ENCODE data around the gene GUCD1. TPM values are rescaled to one million over a fixed set of nuclear protein-coding genes. Genes with fewer than 3 reads are reported as not detected.
"Not testable (repeated sequence)": the region's sequence is repeated elsewhere in the genome, so short reads cannot be mapped to it uniquely, and the experiment has no call there.

GUCD1 gene
- total RNA-seq, 2 donors from 2014 or later, result 58.4 to 96.3 TPM

DNA sequence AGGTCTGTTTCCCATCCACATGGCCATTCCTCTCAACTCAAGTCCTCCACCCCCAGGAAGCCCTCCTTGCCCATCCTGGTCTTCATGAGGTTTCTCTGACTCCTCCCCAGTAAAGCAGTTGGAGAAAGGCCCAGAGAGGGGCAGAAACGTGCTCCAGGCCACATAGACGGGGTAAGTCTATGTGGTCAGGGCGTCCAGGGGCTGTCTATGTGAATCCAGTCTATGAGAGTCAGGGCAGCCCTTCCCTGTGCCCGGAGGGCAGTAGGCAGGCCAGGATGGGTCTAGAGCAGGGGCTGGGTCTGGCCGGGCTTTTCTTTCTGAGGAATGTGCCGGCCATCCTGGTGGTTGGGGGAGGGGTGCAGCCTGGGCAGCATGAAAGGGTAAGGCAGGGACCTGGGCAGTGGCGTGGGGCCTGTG lies 11.7 kb downstream of the GUCD1 start:
- H3K4me3 Mint-ChIP-seq, result no peak overlapping the region
- DNase-seq, result no peak
- no peak for ATAC-seq
- peaks cover 5% of the 10 kb centered on the region for H3K36me3 Mint-ChIP-seq (ENCODE audit: low read depth)
- peaks cover 2% of the 10 kb centered on the region for H3K4me1 Mint-ChIP-seq
- H3K27ac Mint-ChIP-seq, result no peak overlapping the region
- H3K27me3 Mint-ChIP-seq, result no peaks in the 10 kb centered on the region
- H3K9me3 ChIP-seq (ENCODE audit: control insufficient read depth, low read length, poor library complexity, severe bottlenecking), result no peaks in the 10 kb centered on the region

DNA sequence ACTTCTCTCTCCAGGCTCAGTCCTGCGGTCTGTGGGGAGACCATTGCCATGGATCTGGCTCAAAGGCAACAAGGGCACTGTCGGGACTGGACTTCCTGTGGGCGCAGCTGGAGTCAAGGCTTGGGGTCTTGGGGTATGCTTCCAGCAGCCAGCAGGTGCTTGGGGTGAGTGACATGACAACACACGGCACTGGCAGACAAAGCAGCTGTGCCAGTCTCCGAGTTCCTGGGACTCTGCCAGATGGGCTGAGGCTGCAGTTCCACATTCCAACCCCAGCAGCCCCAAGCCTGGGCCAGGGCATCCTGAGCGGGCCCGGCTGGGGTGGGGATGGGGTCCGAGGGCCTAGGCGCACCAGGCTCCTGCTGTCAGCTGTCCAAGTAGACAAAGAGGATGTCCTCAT lies 12.3 kb downstream of the GUCD1 start:
- peaks cover 2% of the 10 kb centered on the region for H3K4me1 Mint-ChIP-seq
- H3K36me3 Mint-ChIP-seq (ENCODE audit: low read depth), result peaks cover 5% of the 10 kb centered on the region
- DNase-seq, result no peak
- no peaks in the 10 kb centered on the region for H3K27me3 Mint-ChIP-seq
- H3K4me3 Mint-ChIP-seq, result no peak overlapping the region
- no peak overlapping the region for H3K27ac Mint-ChIP-seq
- H3K9me3 ChIP-seq (ENCODE audit: control insufficient read depth, low read length, poor library complexity, severe bottlenecking), result no peaks in the 10 kb centered on the region
- ATAC-seq, result no peak

DNA sequence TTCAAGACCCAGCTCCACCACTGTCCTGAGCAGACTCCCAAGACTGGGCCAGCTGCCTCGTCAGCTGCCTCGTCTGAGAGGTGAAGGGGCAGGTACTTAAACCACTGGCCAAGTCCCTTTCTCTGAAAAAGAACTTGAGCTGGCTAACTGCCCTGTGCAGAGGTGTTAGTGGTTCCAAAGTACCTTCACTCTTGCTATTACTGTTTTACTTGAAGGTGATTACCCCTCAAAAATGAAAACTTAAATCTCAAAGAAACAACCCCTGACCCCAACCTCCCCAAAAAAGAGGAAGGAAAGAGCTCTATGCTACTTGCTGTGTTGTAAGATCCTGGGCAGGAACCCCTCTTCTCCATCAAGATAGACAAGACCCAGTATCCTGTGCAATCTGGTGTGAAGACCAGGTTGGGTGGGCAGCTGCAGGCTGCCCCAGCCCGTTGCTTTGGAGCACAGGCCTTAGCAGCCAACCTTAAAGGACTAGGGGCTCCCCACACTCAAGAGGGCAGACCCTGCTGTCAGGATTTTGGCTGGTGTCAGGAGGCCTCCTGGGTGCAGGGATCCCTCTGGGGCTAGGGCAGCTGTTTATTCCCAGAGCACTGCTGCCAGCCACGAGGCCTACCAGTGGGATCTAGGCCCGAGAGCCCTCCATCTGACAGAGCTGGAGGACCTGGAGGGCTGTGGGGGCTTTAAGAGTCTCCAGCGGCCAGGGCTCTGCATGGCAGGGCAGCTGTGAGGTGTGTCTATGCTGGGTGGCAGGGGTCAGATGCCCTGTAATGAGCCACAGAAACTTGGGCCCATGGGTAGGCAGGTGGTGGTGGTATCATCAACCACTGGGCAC lies 13.0 kb downstream of the GUCD1 start:
- Mint-ChIP-seq H3K27ac (no peak overlapping the region), H3K4me3 (no peak overlapping the region), H3K4me1 (peaks cover 2% of the 10 kb centered on the region), H3K27me3 (no peaks in the 10 kb centered on the region), H3K36me3 (ENCODE audit: low read depth) (peaks cover 2% of the 10 kb centered on the region)
- DNase-seq (no peak), ATAC-seq (no peak)
- no peaks in the 10 kb centered on the region for H3K9me3 ChIP-seq (ENCODE audit: control insufficient read depth, low read length, poor library complexity, severe bottlenecking)

DNA sequence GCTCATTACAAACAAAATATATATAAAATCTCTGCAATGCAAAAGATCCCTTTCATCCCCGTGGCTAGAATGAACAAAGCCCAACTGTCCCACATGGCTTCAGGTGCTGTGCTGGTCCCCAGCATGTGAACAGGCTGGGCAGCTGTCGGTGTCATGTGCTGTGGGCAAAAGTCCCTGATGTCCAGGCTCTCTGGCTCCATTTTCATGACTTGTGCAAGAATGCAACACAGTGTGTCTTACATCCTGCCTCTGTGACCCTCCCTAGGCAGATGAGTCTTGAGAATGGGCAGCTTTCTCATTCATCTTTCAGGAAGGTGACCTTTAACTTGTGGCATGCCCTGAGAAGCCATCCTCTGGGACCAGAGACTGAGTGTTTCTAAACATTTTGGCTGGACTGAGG lies 14.5 kb downstream of the GUCD1 start:
- peaks cover 2% of the 10 kb centered on the region for H3K4me1 Mint-ChIP-seq
- H3K27me3 Mint-ChIP-seq, result no peaks in the 10 kb centered on the region
- H3K9me3 ChIP-seq (ENCODE audit: control insufficient read depth, low read length, poor library complexity, severe bottlenecking), result no peaks in the 10 kb centered on the region
- H3K4me3 Mint-ChIP-seq, result no peak overlapping the region
- DNase-seq (no peak), ATAC-seq (no peak)
- H3K36me3 Mint-ChIP-seq (ENCODE audit: low read depth), result no peaks in the 10 kb centered on the region
- H3K27ac Mint-ChIP-seq, result peak overlapping the region; percentile 9

DNA sequence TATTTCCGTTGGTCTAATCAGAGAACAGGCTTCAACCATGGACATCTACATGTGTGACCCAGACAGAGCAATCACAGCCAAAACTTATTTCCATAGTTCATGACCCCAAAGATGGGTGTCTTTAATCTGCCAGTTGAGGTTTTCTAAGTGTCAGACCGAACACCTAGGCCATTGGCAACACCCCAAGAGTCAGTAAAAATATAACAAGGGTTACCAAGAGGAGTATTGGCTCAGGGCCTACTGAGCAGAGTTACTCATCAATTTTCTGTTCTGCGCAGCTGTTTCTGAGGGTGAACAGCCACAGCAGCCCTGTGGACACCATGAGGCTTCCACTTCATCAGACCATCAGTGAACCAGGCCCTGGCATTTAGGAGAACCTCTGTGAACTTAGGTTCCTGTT lies 18.8 kb downstream of the GUCD1 start:
- H3K36me3 Mint-ChIP-seq (ENCODE audit: low read depth), result no peaks in the 10 kb centered on the region
- DNase-seq, result no peak
- no peaks in the 10 kb centered on the region for H3K9me3 ChIP-seq (ENCODE audit: control insufficient read depth, low read length, poor library complexity, severe bottlenecking)
- H3K4me3 Mint-ChIP-seq, result no peak overlapping the region
- no peaks in the 10 kb centered on the region for H3K27me3 Mint-ChIP-seq
- no peak for ATAC-seq
- H3K27ac Mint-ChIP-seq, result no peak overlapping the region
- no peaks in the 10 kb centered on the region for H3K4me1 Mint-ChIP-seq

DNA sequence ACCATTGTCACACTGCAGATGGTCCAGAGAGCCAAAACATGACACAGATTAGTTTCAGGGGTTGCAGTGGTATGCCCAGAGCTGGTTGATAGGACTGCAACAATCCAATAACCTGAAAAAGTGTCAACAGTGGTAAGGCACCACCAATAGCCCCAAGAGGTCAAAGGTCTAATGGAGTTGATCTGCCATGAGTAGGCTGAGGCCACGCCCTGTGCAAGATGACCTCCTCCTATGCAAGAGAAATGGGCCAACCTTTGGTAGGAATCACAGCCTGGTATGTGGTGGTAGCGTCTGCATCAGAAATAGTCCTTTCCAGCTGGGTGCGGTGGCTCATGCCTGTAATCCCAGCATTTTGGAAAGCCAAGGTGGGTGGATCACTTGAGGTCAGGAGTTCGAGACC lies 19.6 kb downstream of the GUCD1 start:
- DNase-seq (no peak), ATAC-seq (no peak)
- H3K9me3 ChIP-seq (ENCODE audit: control insufficient read depth, low read length, poor library complexity, severe bottlenecking), result no peaks in the 10 kb centered on the region
- Mint-ChIP-seq H3K4me3 (no peak overlapping the region), H3K36me3 (ENCODE audit: low read depth) (no peaks in the 10 kb centered on the region), H3K27ac (no peak overlapping the region), H3K4me1 (no peaks in the 10 kb centered on the region), H3K27me3 (no peaks in the 10 kb centered on the region)

DNA sequence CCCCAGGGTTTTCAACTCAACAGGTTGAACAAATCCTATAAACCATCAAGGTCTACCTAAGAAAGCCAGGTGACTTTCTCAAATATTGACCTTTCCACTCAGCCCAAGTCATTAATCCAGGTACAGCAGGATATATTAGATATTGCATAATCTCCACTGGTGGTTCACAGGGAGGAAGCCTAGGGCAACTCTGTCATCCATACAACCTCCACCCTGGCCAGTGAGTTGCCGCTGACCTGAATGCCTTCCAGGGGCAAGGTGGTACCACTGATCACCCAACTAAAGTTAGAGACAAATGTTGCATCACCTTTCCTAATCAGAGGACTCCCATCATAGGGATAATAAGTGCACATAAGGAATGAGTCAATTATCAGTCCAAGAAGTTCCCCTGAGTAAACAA lies 22.9 kb downstream of the GUCD1 start:
- no peaks in the 10 kb centered on the region for H3K27me3 Mint-ChIP-seq

DNA sequence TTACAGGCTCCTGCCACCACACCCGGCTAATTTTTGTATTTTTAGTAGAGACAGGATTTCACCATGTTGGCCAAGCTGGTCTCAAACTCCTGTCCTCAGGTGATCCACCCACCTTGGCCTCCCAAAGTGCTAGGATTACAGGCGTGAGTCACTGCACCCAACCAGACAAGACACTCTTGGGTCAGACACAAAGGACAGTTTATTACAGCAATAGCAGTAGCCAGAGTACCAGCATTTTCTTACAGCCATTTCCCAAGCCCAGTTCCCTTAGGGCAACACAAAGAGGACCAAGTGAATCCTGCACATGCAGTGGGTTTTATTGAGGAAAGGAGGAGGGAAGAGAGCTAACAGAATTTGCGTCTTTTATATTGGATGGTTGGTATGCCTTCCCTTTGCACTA lies 24.0 kb downstream of the GUCD1 start:
- not testable (repeated sequence) for H3K27ac Mint-ChIP-seq; DNase-seq; H3K27me3 Mint-ChIP-seq; H3K4me1 Mint-ChIP-seq; H3K4me3 Mint-ChIP-seq; H3K9me3 ChIP-seq (ENCODE audit: control insufficient read depth, low read length, poor library complexity, severe bottlenecking); ATAC-seq; H3K36me3 Mint-ChIP-seq (ENCODE audit: low read depth)

More for the DNA sequence above, 22.9 kb downstream of the GUCD1 start:
- DNase-seq, result no peak
- Mint-ChIP-seq H3K36me3 (ENCODE audit: low read depth) (peaks cover 3% of the 10 kb centered on the region), H3K4me3 (no peak overlapping the region), H3K4me1 (no peaks in the 10 kb centered on the region), H3K27ac (no peak overlapping the region)
- no peak for ATAC-seq
- no peaks in the 10 kb centered on the region for H3K9me3 ChIP-seq (ENCODE audit: control insufficient read depth, low read length, poor library complexity, severe bottlenecking)

DNA sequence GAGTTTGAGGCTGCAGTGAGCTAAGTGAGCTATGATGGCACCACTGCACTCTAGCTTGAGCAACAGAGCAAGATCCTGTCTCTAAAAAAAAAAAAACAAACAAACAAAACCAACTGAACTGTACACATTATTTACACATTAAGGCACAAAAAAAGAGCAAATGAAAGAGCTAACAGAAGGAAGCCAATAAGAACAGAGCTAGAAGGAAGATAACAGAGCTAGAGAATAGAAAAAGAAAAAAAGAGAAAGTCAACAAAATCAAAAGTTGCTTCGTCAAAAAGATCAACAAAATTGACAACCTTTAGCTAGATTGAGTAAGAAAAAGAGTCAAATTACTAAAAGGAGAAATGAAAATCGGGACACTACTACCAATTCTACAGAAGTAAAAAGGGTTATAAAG lies 25.0 kb downstream of the GUCD1 start:
- ATAC-seq (no peak), DNase-seq (no peak)
- H3K27ac Mint-ChIP-seq, result no peak overlapping the region
- H3K9me3 ChIP-seq (ENCODE audit: control insufficient read depth, low read length, poor library complexity, severe bottlenecking), result no peaks in the 10 kb centered on the region
- H3K36me3 Mint-ChIP-seq (ENCODE audit: low read depth), result peaks cover 3% of the 10 kb centered on the region
- peaks cover 6% of the 10 kb centered on the region for H3K4me1 Mint-ChIP-seq
- H3K4me3 Mint-ChIP-seq, result no peak overlapping the region
- H3K27me3 Mint-ChIP-seq, result no peaks in the 10 kb centered on the region

DNA sequence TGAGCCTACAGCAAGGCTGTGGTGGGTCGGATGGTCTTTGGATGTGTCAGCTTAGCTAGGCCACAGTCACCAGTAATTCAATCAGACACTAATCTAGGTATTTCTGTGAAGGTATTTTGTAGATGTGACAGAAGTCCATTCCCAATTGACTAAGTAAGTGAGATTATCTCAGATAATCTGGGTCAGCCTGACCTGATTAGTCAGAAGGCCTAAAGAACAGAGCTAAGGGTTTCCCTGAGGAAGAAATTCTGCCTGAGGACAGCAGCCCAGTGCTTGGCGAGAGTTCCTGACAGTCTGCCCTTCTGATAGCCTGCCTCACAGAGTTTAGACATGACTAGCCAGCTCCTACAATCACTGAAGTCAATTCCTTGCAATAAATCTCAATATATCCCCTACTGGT lies 28.7 kb downstream of the GUCD1 start:
- H3K27me3 Mint-ChIP-seq, result no peaks in the 10 kb centered on the region
- H3K4me3 Mint-ChIP-seq, result no peak overlapping the region
- H3K9me3 ChIP-seq (ENCODE audit: control insufficient read depth, low read length, poor library complexity, severe bottlenecking), result no peaks in the 10 kb centered on the region
- H3K4me1 Mint-ChIP-seq, result peaks cover 10% of the 10 kb centered on the region
- peaks cover 3% of the 10 kb centered on the region for H3K36me3 Mint-ChIP-seq (ENCODE audit: low read depth)
- H3K27ac Mint-ChIP-seq, result no peak overlapping the region
- no peak for DNase-seq
- no peak for ATAC-seq

DNA sequence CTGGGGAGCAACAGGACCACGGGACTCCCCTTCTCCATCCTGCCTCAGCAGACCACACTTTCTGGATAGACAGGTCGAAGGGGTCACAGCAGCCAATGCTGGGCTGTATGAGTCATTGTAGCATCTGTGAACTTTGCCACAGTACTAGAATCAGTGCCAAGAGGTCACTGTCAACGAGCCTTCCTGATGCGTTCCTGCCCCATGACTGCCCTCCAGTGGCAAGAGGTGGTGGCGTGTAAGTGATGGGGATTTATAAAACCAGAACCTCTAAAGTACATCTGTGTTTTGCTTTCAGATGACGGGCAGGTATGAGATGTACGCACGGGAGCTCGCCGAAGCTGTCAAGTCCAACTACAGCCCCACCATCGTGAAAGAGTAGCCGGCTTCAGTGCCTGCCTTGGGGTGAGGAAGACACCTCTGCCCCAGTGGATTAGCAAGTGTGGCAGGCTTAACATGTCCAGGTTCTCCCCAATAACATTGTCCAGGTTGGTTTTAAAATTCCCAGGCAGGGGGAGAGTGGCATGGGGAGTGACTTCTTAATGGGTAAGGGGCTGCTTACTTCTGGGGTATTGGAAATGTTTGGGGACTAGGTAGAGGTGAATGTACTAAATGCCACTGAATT lies 29.4 kb downstream of the GUCD1 start:
- Mint-ChIP-seq H3K4me1 (peaks cover 10% of the 10 kb centered on the region), H3K27ac (no peak overlapping the region), H3K4me3 (no peak overlapping the region), H3K27me3 (no peaks in the 10 kb centered on the region), H3K36me3 (ENCODE audit: low read depth) (peaks cover 3% of the 10 kb centered on the region)
- DNase-seq (peak; percentile 46 to 72 (median 55)), ATAC-seq (peak; percentile 98)
- H3K9me3 ChIP-seq (ENCODE audit: control insufficient read depth, low read length, poor library complexity, severe bottlenecking), result no peaks in the 10 kb centered on the region

DNA sequence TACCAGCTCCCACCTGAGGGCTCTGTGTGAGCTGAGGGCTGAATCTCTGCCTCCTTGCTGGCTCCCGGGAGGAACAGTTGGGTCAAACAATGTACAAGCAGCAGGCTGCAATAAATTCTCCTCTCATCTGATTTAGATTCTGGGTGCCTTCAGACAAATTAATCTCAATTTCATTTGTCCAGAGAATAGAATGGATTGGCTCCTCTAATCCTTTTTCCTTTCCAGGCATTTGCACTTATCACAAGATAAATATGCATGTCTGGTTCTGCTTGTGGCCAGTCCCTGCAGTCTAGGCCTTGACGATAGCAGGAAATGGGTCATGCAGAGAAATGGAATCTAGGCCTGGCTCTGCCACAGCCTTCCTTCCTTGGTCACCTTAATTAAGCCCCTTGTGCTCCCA lies 31.1 kb downstream of the GUCD1 start:
- Mint-ChIP-seq H3K27ac (no peak overlapping the region), H3K36me3 (ENCODE audit: low read depth) (no peaks in the 10 kb centered on the region)

DNA sequence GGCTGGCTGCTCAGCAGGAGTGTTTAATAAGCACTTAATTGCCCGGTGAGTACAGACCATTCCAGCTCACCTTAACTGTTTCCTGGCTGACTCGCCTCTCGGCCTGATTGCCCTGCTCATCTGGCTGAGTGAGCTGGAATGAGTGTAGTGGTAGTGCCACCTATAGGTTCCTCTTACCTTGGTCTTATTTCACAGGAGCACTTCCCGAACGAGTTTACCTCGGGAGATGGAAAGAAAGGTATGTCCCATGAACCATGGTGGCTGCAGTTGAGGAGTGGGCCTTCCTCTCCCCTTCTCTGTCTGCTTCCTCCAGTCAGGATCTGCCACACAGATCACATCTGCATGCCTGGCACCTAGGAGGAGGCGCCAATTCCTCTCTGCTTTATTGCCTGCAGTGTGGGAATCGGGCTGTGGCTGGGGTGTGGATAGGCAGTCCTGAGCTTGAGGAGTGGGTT lies 33.1 kb downstream of the GUCD1 start:
- DNase-seq (no peak), ATAC-seq (peak; percentile 27)
- no peak overlapping the region for H3K27ac Mint-ChIP-seq
- no peaks in the 10 kb centered on the region for H3K36me3 Mint-ChIP-seq (ENCODE audit: low read depth)
- peaks cover 5% of the 10 kb centered on the region for H3K27me3 Mint-ChIP-seq
- H3K4me3 Mint-ChIP-seq, result no peak overlapping the region
- H3K4me1 Mint-ChIP-seq, result peaks cover 10% of the 10 kb centered on the region
- H3K9me3 ChIP-seq (ENCODE audit: control insufficient read depth, low read length, poor library complexity, severe bottlenecking), result no peaks in the 10 kb centered on the region

More for the DNA sequence above, 31.1 kb downstream of the GUCD1 start:
- no peaks in the 10 kb centered on the region for H3K9me3 ChIP-seq (ENCODE audit: control insufficient read depth, low read length, poor library complexity, severe bottlenecking)
- H3K4me1 Mint-ChIP-seq, result peaks cover 10% of the 10 kb centered on the region
- DNase-seq, result no peak
- no peak overlapping the region for H3K4me3 Mint-ChIP-seq
- H3K27me3 Mint-ChIP-seq, result no peaks in the 10 kb centered on the region
- ATAC-seq, result no peak

DNA sequence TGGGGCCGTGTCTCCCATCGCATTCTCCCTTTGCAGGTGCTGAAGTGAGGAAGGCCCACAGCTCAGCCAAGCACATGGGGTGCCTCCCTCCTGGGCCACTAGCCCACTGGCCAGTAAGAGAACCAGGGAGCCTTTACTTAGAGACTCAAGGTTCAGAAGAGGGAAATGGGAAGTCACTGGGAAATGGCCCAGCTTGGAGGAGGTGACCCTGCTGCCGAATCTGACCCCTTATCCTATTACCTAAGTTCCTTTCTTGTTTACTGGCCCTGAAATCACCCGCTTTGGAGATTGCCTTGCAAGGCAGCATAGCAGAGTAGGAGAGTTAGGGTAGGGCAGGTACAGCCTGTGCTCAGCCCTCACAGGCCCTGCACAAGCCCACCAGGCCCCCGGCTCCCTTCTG lies 35.4 kb downstream of the GUCD1 start:
- no peaks in the 10 kb centered on the region for H3K36me3 Mint-ChIP-seq (ENCODE audit: low read depth)

More for the DNA sequence above, 35.4 kb downstream of the GUCD1 start:
- peaks cover 9% of the 10 kb centered on the region for H3K27me3 Mint-ChIP-seq
- H3K4me3 Mint-ChIP-seq, result no peak overlapping the region
- no peak for ATAC-seq
- DNase-seq, result no peak
- no peaks in the 10 kb centered on the region for H3K9me3 ChIP-seq (ENCODE audit: control insufficient read depth, low read length, poor library complexity, severe bottlenecking)
- H3K4me1 Mint-ChIP-seq, result peaks cover 4% of the 10 kb centered on the region
- H3K27ac Mint-ChIP-seq, result no peak overlapping the region

Data from T-helper 17 cell (primary cell).